GM21390 (cell line): ENCODE measurements around the gene BRICD5.

Source experiments
- ATAC-seq: cut with Tn5 transposase; IDR thresholded peaks from one replicate; pipeline ENCODE4 v1.9.1; 2021; ENCODE audit not compliant: unreplicated experiment

BRICD5 gene

DNA sequence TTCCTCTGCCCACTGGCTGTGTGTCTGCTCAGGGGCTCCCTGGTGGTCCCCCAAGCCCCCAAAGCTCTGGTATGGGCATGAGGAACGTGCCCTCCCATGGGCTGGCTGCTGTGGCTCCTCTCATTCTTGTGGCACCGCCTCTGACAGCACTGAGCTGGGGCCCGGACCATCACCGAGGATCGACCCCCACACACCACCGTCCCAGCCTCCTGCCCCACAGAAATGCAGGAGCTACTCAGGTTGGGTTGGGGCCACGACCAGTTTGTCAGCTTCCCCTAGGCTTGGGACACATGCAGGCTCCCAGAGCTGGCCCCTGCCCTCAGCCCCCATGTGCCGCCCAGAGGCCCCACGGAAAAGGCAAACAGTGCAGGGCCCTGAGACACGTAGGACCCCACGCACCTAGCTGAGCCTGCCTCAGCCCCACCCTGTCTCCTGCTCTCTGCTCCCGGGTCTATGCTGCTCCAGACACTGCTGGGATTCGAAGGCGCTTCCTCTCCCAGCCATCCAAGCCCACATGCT lies 11.0 kb downstream of the BRICD5 start:
- no peak for ATAC-seq

DNA sequence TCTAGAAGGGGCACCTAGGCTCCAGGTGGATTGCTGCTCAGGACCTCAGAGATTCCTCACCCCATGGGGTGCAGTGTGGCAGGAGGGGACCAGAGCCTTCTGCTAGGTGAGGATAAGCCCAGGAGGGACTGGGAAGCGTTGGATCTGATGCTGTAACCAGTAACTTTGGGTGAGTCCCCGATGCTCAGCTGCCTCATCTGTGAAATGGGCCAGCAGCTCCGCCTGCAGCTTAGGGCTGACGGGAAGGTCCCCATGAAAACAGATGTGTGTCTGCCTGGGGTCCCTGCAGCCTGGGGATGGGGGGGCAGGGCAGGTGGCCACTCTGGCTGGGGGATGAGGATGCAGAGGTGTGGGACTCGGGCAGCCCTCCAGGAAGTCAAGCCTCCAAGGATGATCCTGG lies 11.6 kb downstream of the BRICD5 start:
- no peak for ATAC-seq

DNA sequence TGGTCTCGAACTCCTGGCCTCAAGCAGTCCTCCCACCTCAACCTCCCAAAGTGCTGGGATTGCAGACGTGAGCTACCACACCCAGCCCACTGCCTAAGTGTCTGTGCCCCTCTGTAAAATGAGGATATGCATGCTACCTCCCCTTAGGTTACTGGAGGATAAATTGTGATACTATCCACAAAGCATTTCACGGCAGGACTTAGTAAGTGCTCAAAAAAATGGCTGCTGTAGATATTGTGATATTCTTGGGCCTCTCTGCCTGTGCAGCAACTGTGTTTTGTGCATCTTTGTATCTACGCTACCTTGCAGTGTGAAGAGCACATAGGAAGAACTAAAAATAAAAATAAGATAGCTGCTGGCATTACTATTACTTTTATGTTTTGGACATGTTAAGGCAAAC lies 12.4 kb downstream of the BRICD5 start:
- ATAC-seq: no peak

DNA sequence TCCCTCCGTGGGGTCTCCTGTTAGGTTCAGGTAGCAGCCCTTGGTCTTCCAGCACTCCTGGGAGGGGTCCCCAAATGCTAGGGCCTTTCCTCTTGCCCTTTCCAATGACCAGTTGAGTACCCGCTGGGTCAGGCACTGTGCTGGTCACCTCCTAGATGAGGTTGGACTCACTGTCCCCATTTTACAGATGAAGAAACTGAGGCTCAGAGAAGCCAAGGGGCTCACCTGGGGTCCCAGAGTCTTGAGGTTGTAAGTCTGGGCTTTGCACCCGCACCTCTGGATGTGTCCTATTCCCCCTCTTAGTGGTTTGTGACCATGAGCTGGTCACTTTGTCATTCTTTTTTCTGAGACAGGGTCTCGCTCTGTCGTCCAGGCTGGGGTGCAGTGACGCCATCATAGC lies 12.9 kb downstream of the BRICD5 start:
- no peak for ATAC-seq

DNA sequence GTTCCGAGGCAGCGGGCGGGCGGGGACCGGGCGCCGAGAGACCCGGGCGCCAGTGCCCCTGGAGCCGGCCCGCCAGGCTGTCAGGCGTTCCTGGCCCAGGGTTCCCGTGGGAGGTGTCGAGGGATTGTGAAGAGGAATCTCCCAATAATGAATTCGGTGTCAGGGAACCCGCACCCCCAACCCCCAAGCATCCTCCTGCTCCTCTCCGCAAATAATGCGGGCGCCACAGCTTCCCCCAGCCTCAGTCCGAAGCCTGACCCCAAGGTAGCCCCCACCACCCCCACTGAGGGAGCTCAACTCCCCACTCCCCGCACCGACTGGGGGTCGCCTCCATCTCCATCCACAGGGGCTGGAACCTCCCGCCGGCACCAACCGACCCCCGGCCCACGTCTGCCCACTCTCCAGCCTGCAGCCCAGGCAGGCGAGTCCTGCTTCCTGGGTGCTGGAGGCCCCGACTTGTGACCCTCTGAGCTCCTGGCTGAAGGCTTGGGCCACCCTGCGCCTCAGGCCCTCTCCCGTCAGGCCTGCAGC lies 13.6 kb downstream of the BRICD5 start:
- no peak for ATAC-seq

DNA sequence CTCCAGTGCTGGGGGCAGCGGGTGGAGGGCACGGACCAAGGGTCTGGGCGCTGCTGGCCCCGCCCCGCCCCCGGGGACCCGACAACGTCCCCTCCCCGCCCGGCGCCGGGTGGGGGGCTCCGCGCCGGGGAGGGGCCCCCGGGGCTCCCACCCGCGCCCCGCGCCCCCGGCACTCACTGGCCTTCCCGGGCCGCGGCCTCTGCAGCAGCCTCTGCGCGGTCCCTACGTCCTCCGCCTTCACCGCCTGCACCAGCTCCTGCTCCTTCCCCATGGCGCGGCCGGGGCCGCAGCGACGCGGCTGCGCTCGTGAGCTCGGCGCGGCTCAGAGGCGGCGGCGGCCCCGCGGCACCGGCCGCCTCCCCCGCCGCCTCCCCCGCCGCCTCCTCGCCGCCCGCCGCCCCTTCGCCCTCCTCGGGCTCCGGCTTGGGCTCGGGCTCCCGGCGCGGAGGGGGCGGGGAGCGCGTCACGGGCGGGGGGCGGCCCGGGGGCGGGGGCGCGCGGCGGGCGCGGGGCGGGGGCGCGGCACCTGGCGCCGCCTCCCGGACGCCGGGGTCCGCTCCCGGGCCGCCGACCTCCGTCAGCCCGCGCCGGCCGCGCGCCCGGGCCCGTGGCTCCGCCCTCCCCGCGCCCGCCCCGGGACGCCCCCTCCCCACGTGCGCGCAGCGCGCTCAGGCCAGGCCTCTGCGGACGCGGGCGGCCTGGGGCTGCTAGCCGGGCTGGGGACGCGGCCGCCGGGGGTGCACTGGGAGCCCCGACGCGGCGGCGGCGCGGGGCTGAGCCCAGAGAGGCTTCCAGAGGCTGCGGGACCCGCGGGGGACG lies 14.3 kb downstream of the BRICD5 start, which contains the start of gene CASKIN1:
Gene CASKIN1, minus strand, starts transcription at position 444 of the 819 bp plus-strand sequence. Its CDS starts 173 bp downstream, at position 271.
- ATAC-seq: no peak

DNA sequence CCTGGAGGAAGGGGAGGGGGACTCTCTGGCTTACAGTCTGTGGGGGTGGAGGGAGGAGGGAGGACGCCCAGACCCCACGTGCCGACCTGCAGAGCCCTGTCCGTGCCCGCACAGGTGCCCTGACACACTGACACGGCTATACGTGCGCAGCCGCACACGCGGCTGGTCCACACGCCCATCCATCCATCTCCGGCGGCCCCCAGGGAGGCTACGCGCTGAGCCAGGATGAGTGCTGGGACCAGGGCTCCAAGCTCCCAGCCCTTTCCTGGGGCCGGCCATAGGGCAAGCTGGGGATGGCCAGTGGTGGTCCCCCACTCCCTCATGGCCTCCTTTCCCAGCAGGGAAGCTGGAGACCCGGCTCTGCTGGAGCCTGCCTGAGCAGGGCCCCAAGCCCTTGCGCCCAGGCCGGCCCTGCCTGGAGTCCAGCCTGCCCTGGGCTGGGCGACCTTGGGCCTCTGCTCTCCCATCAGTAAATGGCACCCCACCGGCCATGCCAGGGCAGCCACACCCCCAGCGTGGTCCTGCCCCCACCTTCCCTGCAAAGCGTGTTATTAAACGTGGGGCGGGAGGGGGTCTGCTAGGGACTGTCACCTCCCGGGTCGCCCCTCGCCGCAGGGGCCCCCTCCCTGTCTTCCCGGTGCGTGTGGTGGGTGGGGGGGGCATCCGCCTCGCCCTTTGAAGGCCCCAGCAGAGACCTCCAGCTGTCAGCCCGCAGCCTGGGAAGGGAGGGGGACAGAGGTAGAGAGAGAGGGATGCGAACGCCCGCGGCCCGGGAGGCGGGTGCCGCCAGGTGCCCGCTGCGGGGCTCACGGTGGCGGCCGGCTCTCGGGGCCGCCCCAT lies 15.1 kb downstream of the BRICD5 start:
- ATAC-seq: no peak

DNA sequence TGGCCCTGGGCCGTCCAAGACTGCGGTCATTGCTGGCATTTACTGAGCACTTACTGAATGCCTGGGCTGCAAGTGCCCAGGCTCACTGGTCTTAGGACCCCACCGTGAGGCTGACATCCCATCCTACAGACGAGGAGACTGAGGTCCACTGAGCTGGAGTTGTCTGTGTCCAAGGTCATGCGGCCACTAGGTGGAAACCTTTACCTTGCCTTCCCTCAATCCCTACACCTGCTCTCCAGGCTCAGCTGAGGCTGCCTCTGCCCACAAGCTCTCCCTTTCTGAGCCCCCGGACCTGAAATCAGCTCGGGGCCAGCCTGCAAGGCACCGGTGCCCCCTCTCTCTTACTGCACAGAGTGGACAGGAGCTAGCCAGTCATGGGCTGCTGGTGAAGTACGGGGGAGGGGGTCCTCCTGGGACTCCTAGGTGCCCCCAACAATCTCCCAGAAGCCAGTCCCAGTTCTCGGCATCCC lies 15.8 kb downstream of the BRICD5 start:
- no peak for ATAC-seq

DNA sequence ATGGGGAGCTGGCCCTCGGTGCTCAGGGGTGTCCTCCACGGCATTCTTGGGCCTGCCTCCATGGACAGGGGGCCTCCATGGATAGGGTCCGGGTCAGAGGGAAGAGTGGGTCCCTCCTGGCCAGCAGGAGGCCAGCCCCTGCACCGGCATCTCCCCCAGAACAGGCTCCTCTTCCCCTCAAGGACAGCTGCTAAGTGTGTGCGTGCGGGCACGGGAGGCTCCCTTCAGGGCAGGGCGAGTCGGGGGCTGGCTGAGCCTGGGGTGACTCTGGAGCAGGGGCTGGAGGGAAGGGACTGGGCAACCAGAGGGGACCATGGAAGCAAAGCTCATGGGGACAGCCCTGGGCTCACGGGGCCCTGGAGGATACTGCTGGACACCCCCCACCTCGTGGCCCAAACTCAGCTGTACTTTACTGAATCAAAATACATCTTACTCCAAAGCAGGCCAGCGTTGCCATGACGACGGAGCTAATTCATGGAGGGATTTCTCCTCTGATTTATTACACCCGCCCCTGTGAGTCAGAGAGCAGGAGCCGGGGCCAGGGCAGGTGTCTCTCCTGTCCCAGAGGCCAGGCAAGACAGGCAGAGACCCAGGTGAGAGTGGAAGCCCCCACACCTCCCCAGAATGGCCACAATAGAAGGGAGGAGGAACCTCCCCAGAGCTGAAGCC lies 16.4 kb downstream of the BRICD5 start:
- ATAC-seq: no peak

DNA sequence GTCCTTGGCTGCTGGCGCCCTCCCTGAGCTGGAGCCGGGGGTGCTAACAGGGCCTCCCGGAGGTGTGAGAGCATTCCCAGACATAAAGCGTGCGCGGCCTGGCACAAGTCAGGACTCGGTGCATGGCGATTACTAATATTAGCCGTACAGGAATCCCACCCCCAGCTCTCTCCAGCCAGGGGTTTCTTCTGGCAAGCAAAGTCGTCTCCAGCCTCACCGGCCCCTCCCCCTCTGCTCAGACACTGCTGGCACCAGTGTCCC lies 19.3 kb downstream of the BRICD5 start:
- no peak for ATAC-seq

DNA sequence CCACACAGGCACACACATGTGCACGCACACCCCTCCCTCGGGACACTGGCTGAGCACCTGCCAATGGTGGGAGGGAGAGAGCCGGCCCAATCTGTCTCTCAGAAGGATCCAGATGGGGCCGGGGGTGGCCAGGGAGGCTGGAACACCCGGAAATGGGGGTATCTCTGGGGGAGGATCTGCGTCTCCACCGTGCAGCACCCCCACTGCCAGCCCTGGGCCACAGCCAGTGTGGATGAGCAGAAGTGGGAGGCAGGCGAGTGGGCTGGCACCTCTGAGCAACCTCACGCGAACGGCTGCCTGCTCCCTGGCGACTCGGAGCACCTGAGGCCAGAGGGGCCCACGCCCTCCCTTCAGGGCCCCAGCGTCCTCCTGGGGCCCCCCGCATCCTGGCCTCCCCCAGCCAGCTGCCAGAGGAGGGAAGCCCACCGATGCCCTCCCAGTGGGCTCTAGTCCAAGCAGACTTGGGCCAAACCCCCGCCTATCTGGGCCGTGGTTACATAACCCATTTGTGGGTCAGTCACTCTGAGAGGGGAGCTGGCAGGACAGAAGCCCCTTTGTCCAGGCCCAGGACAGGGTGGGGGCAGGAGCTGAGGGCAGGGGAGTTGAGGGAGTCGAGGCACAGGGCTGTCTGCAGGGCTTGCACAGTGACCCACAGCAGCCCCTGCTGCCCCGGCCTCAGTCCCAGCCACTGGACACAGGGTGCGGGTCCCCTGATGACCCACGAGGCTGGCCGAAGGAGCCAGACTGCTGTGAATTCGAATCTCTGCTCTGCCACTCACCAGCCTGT lies 19.8 kb downstream of the BRICD5 start:
- ATAC-seq: no peak

DNA sequence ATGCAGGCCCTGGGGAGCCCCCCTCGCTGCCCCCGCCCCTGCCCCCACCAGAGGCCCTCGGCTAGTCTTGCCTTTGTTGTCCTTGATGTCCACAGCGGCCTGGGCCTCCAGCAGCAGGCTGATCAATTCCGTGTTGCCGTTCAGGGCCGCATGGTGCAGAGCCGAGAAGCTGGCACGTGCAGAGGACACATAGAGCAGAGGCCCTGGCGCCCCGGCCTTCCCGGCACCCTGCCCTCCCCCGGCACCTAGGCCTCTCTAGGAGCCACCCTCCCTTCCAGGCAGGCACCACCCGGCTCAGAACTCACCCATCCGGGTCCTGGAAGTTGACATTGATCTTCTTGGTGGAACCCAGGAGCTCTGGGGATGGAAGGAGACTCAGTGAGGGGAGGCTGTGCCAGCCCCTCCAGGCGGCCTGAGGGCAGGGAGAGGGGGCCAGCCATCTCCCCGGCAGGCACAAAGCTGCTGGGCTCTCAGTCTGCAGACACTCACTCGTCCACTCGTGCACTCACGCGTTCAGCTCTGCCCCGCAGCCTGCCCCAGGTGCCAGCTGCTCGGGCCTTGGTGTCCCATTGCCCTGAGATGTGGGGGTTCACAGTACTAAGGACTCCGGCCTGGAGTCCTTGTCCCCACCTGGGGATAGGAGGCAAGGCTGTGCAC lies 20.5 kb downstream of the BRICD5 start:
- no peak for ATAC-seq

DNA sequence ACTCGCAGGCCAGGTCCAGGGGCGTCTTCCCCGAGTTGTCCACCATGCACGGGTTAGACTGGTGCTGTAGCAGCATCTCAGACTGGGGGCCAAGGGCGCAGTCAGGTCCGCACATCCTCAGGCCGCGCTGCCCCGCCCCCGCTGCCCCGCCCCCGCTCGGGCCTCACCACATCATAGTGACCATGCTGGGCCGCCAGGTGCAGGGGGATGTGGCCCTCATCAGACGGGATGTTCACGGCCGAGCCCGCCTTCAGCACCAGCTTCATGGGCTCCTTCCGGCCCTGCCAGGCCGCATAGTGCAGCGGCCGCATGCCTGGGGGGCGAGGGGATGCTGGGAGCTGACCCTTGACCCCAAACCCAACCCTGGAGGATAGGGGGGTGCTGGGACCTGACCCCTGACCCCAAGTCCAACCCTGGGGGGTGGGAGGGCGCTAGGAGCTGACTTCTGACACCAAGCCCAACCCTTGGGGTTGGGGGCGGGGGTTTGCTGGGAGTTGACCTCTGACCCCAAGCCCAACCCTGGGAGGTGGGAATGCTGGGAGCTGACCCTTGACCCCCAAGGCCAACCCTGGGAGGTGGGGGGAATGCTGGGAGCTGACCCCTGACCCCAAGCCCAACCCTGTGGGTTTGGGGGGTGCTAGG lies 21.3 kb downstream of the BRICD5 start:
- no peak for ATAC-seq

DNA sequence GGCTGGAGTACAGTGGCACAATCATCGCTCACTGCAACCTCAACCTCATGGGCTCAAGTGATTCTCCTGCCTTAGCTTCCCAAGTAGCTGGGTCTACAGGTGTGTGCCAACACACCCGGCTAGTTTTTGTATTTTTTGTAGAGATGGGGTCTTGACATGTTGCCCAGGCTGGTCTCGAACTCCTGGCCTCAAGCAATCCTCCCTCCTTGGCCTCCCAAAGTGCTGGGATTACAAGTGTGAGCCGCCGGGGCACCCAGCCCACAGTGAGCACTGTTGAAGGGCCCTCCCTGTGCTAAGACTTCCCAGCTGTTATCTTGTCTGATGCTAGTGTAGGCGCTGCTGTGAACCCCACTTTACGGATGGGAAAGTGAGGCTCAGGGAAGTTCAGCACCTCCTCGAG lies 22.3 kb downstream of the BRICD5 start:
- no peak for ATAC-seq

DNA sequence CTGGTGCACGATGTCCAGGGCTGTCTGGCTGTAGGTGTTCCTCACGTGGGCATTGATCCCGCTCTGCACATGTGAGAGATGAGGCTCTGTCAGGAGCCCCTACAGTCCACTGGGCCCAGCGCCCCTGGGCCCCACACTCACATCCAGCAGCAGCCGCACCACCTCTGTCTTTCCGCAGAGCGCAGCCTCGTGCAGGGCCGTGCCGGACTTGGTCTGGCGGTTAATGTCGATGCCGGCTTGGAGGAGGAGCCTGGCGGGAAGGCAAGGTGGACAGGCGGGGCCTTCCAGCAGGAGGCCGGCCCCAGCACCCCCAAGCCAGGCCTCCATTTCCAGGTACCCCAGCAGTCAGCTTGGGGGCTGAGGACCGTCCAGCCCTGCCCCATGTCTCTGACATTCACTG lies 23.5 kb downstream of the BRICD5 start:
- no peak for ATAC-seq

DNA sequence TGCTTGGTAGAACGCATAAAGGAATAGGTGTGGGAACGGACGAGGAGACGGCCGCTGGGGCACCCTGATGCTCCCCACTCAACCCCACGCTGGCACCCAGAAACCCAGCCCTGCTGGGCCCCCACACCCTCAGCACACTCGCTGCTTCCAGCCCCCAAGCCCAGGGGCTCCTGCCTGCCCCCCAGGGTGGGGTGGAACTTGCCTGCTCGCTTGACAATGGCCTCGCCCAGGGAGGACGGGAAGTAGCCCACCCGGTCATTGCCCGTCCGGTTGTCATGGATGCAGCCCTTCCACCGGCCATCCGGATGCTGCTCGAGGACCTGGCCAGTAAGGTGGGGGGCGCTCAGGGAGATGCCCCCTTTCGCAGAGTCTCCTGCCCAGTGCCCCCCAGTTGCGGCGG lies 24.2 kb downstream of the BRICD5 start:
- no peak for ATAC-seq

DNA sequence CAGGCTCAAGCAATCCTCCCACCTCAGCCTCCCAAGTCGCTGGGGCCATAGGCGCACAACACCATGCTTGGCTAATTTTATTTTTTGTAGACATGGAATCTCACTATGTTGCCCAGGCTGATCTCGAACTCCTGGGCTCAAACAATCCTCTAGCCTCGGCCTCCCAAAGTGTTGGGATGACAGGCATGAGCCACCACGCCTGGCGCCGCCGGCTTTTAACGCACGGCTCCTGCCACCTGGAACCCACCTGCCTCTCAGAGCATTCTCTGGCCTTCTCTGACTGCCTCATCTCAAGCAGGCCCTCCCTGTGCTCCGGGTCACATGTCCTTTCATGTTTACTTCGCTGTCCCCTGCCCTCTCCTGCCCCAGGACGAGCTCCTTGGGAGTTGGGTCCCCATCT lies 24.6 kb downstream of the BRICD5 start:
- no peak for ATAC-seq

DNA sequence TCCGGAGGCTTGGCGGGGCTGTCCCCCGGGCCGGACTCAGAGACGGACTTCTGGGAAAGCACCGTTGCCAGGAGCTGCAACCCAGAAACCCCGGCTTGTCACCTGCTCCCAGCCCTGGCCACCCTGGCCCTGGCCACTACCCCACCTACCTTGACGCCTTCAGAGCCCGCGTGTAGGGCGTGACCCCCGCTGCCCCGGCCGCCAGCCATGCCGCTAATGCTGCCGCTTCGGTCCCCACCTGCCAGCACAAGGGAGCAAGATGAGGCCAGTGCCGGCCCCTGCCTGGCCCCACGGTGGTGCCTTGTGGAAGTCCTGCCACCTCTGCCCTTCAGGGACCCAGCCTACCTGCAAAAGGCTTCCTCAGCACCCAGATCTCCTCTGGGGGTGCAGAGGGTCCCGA lies 25.7 kb downstream of the BRICD5 start:
- no peak for ATAC-seq

DNA sequence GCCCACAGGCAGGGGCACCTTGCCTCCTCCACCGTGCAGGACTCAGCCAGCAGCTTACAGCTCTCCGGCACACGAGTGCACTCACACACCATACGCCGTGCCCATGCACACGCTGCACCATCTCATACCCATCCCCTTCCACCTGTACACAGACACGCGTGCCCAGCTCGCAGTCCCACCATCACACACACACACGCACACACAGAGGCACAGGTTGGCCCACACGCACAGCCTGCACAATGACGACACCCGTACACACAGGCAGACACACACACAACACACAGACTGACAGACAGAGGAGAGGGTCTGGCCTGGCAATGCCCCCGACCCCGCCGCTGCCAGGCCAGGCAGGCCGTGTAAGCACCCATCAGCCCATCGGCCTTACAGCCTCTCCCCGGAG lies 26.3 kb downstream of the BRICD5 start:
- ATAC-seq: no peak

DNA sequence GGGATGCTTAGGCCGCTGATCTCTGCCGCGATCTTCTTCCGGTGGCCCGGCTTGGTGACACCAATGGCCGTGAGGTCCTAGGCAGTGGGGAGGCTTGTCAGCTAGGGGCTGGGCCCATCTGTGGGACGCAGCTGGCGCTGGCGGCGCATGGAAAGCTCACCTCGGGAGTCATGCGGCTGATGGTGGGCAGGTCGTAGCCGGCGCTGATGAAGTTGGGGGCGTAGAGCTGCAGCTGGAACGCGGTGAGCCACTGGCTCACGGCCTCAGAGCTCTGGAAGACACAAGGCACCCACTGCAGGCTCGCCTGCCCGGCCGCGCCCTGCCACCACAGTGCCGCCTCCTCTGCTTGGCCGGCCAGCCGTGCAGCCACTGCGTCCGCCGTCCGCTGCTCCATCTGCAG lies 27.0 kb downstream of the BRICD5 start:
- no peak for ATAC-seq
